K562 (cell line): Measurements from ENCODE around the gene OR2AT4. TPM values are rescaled to one million over a fixed set of nuclear protein-coding genes. Genes with fewer than 3 reads are reported as not detected.

Experiments used
- ATF1 ChIP-seq, 2 experiments: fragments of 450-650 bp in 1 of 2; IDR thresholded peaks; 2 replicates each; pipeline ENCODE4 v1.6.1; 2016; ENCODE audit warnings: missing compliant biosample characterization in 1 of 2, missing genetic modification characterization in 1 of 2
- E2F6 ChIP-seq, 2 experiments: IDR thresholded peaks; 2 replicates each; pipeline ENCODE4 v1.6.1; 2011; ENCODE audit warnings: borderline replicate concordance in 1 of 2, control low read depth in 1 of 2, low read depth in 1 of 2, low read length in 1 of 2, mild to moderate bottlenecking in 1 of 2, mixed read lengths in 1 of 2, moderate library complexity in 1 of 2; ENCODE audit not compliant: insufficient read depth in 1 of 2, insufficient read length in 1 of 2, poor library complexity in 1 of 2, severe bottlenecking in 1 of 2; ENCODE audit errors: extremely low read depth in 1 of 2
- ESRRA ChIP-seq: fragments of 450-650 bp; IDR thresholded peaks from 2 replicates; pipeline ENCODE4 v1.6.1; 2014; ENCODE audit warnings: low read depth, mild to moderate bottlenecking, moderate library complexity, borderline replicate concordance
- JUND ChIP-seq, 2 experiments: IDR thresholded peaks; 2 replicates in 1 of 2; 3 replicates in 1 of 2; pipeline ENCODE4 v1.6.1; 2011; ENCODE audit warnings: borderline replicate concordance in 2 of 2, low read depth in 2 of 2, low read length in 2 of 2, improper control_type of control experiment in 1 of 2, missing biosample characterization in 1 of 2, missing genetic modification characterization in 1 of 2, missing genetic modification reagents in 1 of 2
- L3MBTL2 ChIP-seq: fragments of 450-650 bp; IDR thresholded peaks from 2 replicates; pipeline ENCODE4 v1.6.1; 2016; ENCODE audit warnings: mild to moderate bottlenecking, moderate library complexity
- MAFG ChIP-seq: fragments of 450-650 bp; conservative IDR thresholded peaks from 2 replicates; pipeline ENCODE4 v1.6.1; 2016; ENCODE audit warnings: missing genetic modification characterization, missing compliant biosample characterization
- MEF2D ChIP-seq: conservative IDR thresholded peaks from 2 replicates; pipeline ENCODE4 v1.6.1; 2016; ENCODE audit warnings: low read depth, missing genetic modification characterization, missing compliant biosample characterization
- MITF ChIP-seq: IDR thresholded peaks from 2 replicates; pipeline ENCODE4 v1.6.1; 2014; ENCODE audit warnings: antibody characterized with exemption
- MYC ChIP-seq, 2 experiments: fragments of 250-450 bp in 1 of 2; sonication (Bioruptor Pico) in 1 of 2; IDR thresholded peaks; 2 replicates each; pipeline versions ENCODE4 v1.5.1 to v1.6.1; 2012 to 2021; ENCODE audit warnings: low read depth in 2 of 2, borderline replicate concordance in 1 of 2, improper control_type of control experiment in 1 of 2, low read length in 1 of 2, mild to moderate bottlenecking in 1 of 2, moderate library complexity in 1 of 2
- NR2C2 ChIP-seq, 2 experiments: fragments of 200-800 bp in 1 of 2; sonication (Bioruptor generic) in 1 of 2; sonication (generic) in 1 of 2; formaldehyde crosslinking in 1 of 2; IDR thresholded peaks; 2 replicates each; pipeline versions ENCODE4 v1.6.1 to v1.8.0; 2016 to 2022; ENCODE audit warnings: mild to moderate bottlenecking in 1 of 2, missing compliant biosample characterization in 1 of 2, missing genetic modification characterization in 1 of 2, missing genetic modification reagents in 1 of 2
- PKNOX1 ChIP-seq: fragments of 450-650 bp; IDR thresholded peaks from 2 replicates; pipeline ENCODE4 v1.6.1; 2016
- TFAM ChIP-seq: fragments of 250-450 bp; sonication (Bioruptor Pico); conservative IDR thresholded peaks from 2 replicates; pipeline ENCODE4 v1.5.0; 2021; ENCODE audit warnings: mild to moderate bottlenecking, moderate library complexity
- YY1 ChIP-seq, 3 experiments: IDR thresholded peaks; 2 replicates each; pipeline ENCODE4 v1.6.1; 2011; ENCODE audit warnings: low read length in 2 of 3, mild to moderate bottlenecking in 2 of 3, moderate library complexity in 2 of 3, borderline replicate concordance in 1 of 3, control low read depth in 1 of 3, low read depth in 1 of 3; ENCODE audit not compliant: insufficient read depth in 3 of 3, insufficient replicate concordance in 2 of 3, control insufficient read depth in 1 of 3, insufficient read length in 1 of 3; ENCODE audit errors: extremely low read depth in 1 of 3
- polyA plus RNA-seq, 8 experiments: library from polyadenylated mRNA; depleted of rRNA in 4 of 8; stranded (reverse) in 5 of 8; unstranded in 3 of 8; fragments of >200 nt; fragmentation: Nextera tagmentation in 2 of 8; fragmentation: Illumina TruSeq in 1 of 8; extraction: Ambion mirVana in 2 of 8; extraction: Trizol in 1 of 8; gene quantifications; 2 replicates each; pipeline versions ENCODE4 v1.2.1 to v1.2.3, GENCODE V29; 2011 to 2014; ENCODE audit warnings: inconsistent platforms in 1 of 8, missing spikeins in 1 of 8
- total RNA-seq, 7 experiments: library from RNA; depleted of rRNA in 6 of 7; stranded (reverse); fragments of >200 nt in 6 of 7; fragmentation: Illumina TruSeq in 2 of 7; extraction: Trizol in 2 of 7; gene quantifications; 2 replicates each; pipeline versions ENCODE4 v1.2.1 to v1.2.3, GENCODE V29; 2011 to 2021; ENCODE audit warnings: low replicate concordance in 1 of 7
- TF ChIP-seq, protein P1 (sequence below): sonication (generic); formaldehyde crosslinking; IDR thresholded peaks from 2 replicates; pipeline ENCODE4 v1.5.0; 2020; ENCODE audit warnings: missing genetic modification reagents
- TF ChIP-seq, protein P2 (sequence below): fragments of 450-650 bp; IDR thresholded peaks from 2 replicates; pipeline ENCODE4 v1.6.1; 2017; ENCODE audit warnings: antibody characterized with exemption, mild to moderate bottlenecking

Gene OR2AT4
- total and polyA plus RNA-seq, 9 of the 15 experiments (the other 6 are each of a cell fraction or from before 2014, with no cell fraction given): 0.86 to 3.1 (median 2.0) TPM

DNA sequence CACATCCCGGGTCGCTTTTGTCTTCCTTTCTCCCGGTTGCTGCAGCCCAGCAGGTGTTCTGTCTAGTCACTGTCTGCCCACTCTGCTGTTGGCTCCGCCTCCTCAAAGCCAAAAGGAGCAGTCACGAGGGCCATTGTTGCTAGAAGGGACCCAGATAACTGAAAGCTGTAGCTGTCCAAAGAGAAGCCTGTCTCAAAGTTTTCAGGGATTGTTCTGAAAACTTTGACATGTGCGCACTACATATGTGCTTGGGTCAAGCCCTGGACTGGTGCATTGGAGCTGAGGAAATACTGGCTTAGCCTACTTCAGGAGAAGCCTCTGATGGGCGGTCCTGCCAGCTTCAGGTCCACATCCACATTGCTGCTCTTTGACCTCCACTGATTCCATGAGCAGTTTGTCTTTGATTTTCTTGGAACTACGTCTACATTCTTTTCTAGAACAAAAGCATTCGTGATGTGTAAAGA, 8.8 kb upstream of the OR2AT4 start (continued):
- peak; percentile 69 for TF ChIP-seq JUND (IDR thresholded peaks at IDR 0.05; ENCODE audit: borderline replicate concordance, low read depth, low read length)
- peak; percentile 58; the same call in 1 of the 3 replicates for TF ChIP-seq JUND (tag; IDR thresholded peaks at IDR 0.05; ENCODE audit: borderline replicate concordance, low read depth, low read length)
- no peak for TF ChIP-seq TFAM (CRISPR knock-in tag)
- no peak; the same call in 1 of the 2 replicates for TF ChIP-seq NR2C2 (CRISPR knock-in tag; IDR thresholded peaks at IDR 0.05)
- peak; percentile 86 for TF ChIP-seq NR2C2 (tag; IDR thresholded peaks at IDR 0.05)
- peak in 1 of 3 experiments; percentile 15 for TF ChIP-seq YY1 (IDR thresholded peaks at IDR 0.05; ENCODE audit: borderline replicate concordance in 1 of 3, control insufficient read depth in 1 of 3, extremely low read depth in 1 of 3, insufficient read depth in 3 of 3, insufficient read length in 1 of 3, insufficient replicate concordance in 2 of 3, low read depth in 1 of 3, low read length in 2 of 3)
- TF ChIP-seq MITF: peak; percentile 93
- TF ChIP-seq MEF2D (tag): 0 out of 2 replicates have a peak, but pooled peaks have one; percentile 58
- TF ChIP-seq, protein P1, sequence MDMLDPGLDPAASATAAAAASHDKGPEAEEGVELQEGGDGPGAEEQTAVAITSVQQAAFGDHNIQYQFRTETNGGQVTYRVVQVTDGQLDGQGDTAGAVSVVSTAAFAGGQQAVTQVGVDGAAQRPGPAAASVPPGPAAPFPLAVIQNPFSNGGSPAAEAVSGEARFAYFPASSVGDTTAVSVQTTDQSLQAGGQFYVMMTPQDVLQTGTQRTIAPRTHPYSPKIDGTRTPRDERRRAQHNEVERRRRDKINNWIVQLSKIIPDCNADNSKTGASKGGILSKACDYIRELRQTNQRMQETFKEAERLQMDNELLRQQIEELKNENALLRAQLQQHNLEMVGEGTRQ (CRISPR knock-in tag): peak; percentile 79
- peak; percentile 76; the same call in 1 of the 2 replicates for TF ChIP-seq MYC (IDR thresholded peaks at IDR 0.05; ENCODE audit: low read depth, low read length)
- no peak for TF ChIP-seq MYC (CRISPR knock-in tag; IDR thresholded peaks at IDR 0.05; ENCODE audit: borderline replicate concordance, low read depth)
- peak; percentile 79 for TF ChIP-seq MAFG (tag)
- TF ChIP-seq L3MBTL2: peak; percentile 80
- TF ChIP-seq ESRRA: no peak
- TF ChIP-seq ATF1 (CRISPR knock-in tag; IDR thresholded peaks at IDR 0.05): no peak
- TF ChIP-seq ATF1 (tag; IDR thresholded peaks at IDR 0.05): peak; percentile 34; the same call in 1 of the 2 replicates
- TF ChIP-seq, protein P2, sequence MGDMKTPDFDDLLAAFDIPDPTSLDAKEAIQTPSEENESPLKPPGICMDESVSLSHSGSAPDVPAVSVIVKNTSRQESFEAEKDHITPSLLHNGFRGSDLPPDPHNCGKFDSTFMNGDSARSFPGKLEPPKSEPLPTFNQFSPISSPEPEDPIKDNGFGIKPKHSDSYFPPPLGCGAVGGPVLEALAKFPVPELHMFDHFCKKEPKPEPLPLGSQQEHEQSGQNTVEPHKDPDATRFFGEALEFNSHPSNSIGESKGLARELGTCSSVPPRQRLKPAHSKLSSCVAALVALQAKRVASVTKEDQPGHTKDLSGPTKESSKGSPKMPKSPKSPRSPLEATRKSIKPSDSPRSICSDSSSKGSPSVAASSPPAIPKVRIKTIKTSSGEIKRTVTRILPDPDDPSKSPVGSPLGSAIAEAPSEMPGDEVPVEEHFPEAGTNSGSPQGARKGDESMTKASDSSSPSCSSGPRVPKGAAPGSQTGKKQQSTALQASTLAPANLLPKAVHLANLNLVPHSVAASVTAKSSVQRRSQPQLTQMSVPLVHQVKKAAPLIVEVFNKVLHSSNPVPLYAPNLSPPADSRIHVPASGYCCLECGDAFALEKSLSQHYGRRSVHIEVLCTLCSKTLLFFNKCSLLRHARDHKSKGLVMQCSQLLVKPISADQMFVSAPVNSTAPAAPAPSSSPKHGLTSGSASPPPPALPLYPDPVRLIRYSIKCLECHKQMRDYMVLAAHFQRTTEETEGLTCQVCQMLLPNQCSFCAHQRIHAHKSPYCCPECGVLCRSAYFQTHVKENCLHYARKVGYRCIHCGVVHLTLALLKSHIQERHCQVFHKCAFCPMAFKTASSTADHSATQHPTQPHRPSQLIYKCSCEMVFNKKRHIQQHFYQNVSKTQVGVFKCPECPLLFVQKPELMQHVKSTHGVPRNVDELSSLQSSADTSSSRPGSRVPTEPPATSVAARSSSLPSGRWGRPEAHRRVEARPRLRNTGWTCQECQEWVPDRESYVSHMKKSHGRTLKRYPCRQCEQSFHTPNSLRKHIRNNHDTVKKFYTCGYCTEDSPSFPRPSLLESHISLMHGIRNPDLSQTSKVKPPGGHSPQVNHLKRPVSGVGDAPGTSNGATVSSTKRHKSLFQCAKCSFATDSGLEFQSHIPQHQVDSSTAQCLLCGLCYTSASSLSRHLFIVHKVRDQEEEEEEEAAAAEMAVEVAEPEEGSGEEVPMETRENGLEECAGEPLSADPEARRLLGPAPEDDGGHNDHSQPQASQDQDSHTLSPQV: peak; percentile 73; the same call in 1 of the 2 replicates
- peak; percentile 50; the same call in 1 of the 2 replicates for TF ChIP-seq PKNOX1
- TF ChIP-seq E2F6 (IDR thresholded peaks at IDR 0.05; ENCODE audit: borderline replicate concordance in 1 of 2, extremely low read depth in 1 of 2, insufficient read depth in 1 of 2, insufficient read length in 1 of 2, low read depth in 1 of 2, low read length in 1 of 2, poor library complexity in 1 of 2, severe bottlenecking in 1 of 2): peak in 1 of 2 experiments; percentile 26
